ENCODE data around the gene CCDC61. TPM values are rescaled to one million over a fixed set of nuclear protein-coding genes. Genes with fewer than 3 reads are reported as not detected.
A peak's percentile ranks its signal among the peaks of the same experiment; 100 is the strongest.

The CCDC61 gene
- total RNA-seq, 2 experiments from 2014 or later = 4.9 to 6.6 TPM

- Mint-ChIP-seq H3K36me3 (ENCODE audit: low read depth) (no peaks in the 10 kb centered on the region), H3K27me3 (peaks cover 81% of the 10 kb centered on the region), H3K27ac (no peak overlapping the region), H3K9me3 (no peaks in the 10 kb centered on the region), H3K4me3 (no peak overlapping the region), H3K4me1 (ENCODE audit: low read depth) (no peaks in the 10 kb centered on the region)
- Histone ChIP-seq H3K9me3 (ENCODE audit: control insufficient read depth in 1 of 2, insufficient read depth in 1 of 2, low read length in 2 of 2) (peaks cover 0 to 2% of the 10 kb centered on the region in 2 experiments), H3K36me3 (ENCODE audit: insufficient read depth, low read length) (no peaks in the 10 kb centered on the region), H3K27me3 (ENCODE audit: control insufficient read depth in 1 of 2, insufficient read depth in 2 of 2, low read length in 2 of 2) (peaks cover 39 to 56% of the 10 kb centered on the region in 2 experiments), H3K4me3 (ENCODE audit: low read length) (no peak overlapping the region), H3K4me1 (ENCODE audit: insufficient read depth, low read length) (no peaks in the 10 kb centered on the region), H3K27ac (ENCODE audit: low read depth in 1 of 2, low read length in 2 of 2) (no peak overlapping the region)
- ChIA-PET CTCF (no interaction called here), POLR2A (no interaction called here)
- intact Hi-C loops (cut with DNase I, micrococcal nuclease) = no loop called here
- no peak for TF ChIP-seq CTCF (IDR thresholded peaks at IDR 0.05)
- ATAC-seq (ENCODE audit: poor library complexity) (no peak), DNase-seq (no peak)
Observed at GRCh38 chr19:46066471-46066870, 71.2 kb downstream of the CCDC61 start.

- H3K9me3 Mint-ChIP-seq = no peaks in the 10 kb centered on the region
- H3K4me3 Mint-ChIP-seq = no peak overlapping the region
- no peak overlapping the region for H3K27ac ChIP-seq (ENCODE audit: low read depth in 1 of 2, low read length in 2 of 2)
- H3K36me3 ChIP-seq (ENCODE audit: insufficient read depth, low read length) = no peaks in the 10 kb centered on the region
- no peaks in the 10 kb centered on the region for H3K36me3 Mint-ChIP-seq (ENCODE audit: low read depth)
- ChIA-PET CTCF (no interaction called here), POLR2A (no interaction called here)
- intact Hi-C loops (cut with DNase I, micrococcal nuclease) = no loop called here
- H3K27me3 Mint-ChIP-seq = peaks cover 78% of the 10 kb centered on the region
- H3K4me1 Mint-ChIP-seq (ENCODE audit: low read depth) = no peaks in the 10 kb centered on the region
- H3K27me3 ChIP-seq (ENCODE audit: control insufficient read depth in 1 of 2, insufficient read depth in 2 of 2, low read length in 2 of 2) = peaks cover 38 to 63% of the 10 kb centered on the region in 2 experiments
- H3K27ac Mint-ChIP-seq = no peak overlapping the region
- TF ChIP-seq CTCF (IDR thresholded peaks at IDR 0.05) = no peak
- no peaks in the 10 kb centered on the region for H3K4me1 ChIP-seq (ENCODE audit: insufficient read depth, low read length)
- H3K4me3 ChIP-seq (ENCODE audit: low read length) = no peak overlapping the region
- ATAC-seq (ENCODE audit: poor library complexity) (no peak), DNase-seq (no peak)
- no peaks in the 10 kb centered on the region for H3K9me3 ChIP-seq (ENCODE audit: control insufficient read depth in 1 of 2, insufficient read depth in 1 of 2, low read length in 2 of 2)
Observed at GRCh38 chr19:46067691-46068090, 72.4 kb downstream of the CCDC61 start.

Small RNAs within 50 kb of the gene (microRNA-seq; reads per million reads assigned to microRNA genes)
- gene MIR769 (ENCODE audit: borderline microRNAs expressed, borderline replicate concordance) = 259 reads per million, percentile 75 among the genes with 10 or more reads in this experiment

Other genes with a start within 250 kb of the CCDC61 start
- under 1 TPM; 0.58 to 0.59 TPM for gene SIX5, start 226.2 kb upstream of the CCDC61 start, total RNA-seq
- 10 to 100 TPM; 24.0 to 24.9 TPM for gene DMPK, start 213.0 kb upstream of the CCDC61 start, total RNA-seq
- gene DMWD, start 202.6 kb upstream of the CCDC61 start, total RNA-seq = 10 to 100 TPM; 28.6 to 31.5 TPM
- under 1 TPM; 0.17 to 0.25 TPM for gene RSPH6A, start 180.2 kb upstream of the CCDC61 start, total RNA-seq
- gene SYMPK, start 132.3 kb upstream of the CCDC61 start, total RNA-seq = 10 to 100 TPM; 63.3 to 65.0 TPM
- not detected for gene FOXA3, start 131.1 kb upstream of the CCDC61 start, total RNA-seq
- gene IRF2BP1, start 109.3 kb upstream of the CCDC61 start, total RNA-seq = 10 to 100 TPM; 21.0 to 21.6 TPM
- gene MYPOP, start 92.9 kb upstream of the CCDC61 start, total RNA-seq = 1 to 10 TPM; 4.1 to 4.7 TPM
- not detected for gene NANOS2, start 80.7 kb upstream of the CCDC61 start, total RNA-seq
- not detected for gene NOVA2, start 21.6 kb upstream of the CCDC61 start, total RNA-seq
- gene PGLYRP1, start 27.6 kb downstream of the CCDC61 start, total RNA-seq = not detected
- gene IGFL4, start 45.5 kb downstream of the CCDC61 start, total RNA-seq = not detected
- gene IGFL3, start 129.2 kb downstream of the CCDC61 start, total RNA-seq = not detected
- gene IGFL2, start 152.8 kb downstream of the CCDC61 start, total RNA-seq = not detected
- gene IGFL1, start 234.3 kb downstream of the CCDC61 start, total RNA-seq = not detected